Loucy (cell line): ENCODE data around the gene CDH20.

Source experiments
- EZH2phosphoT487 ChIP-seq: fragments of 200-600 bp; IDR thresholded peaks from 2 replicates; pipeline ENCODE4 v1.6.1; 2018; ENCODE audit warnings: antibody characterized with exemption, mild to moderate bottlenecking, moderate library complexity, borderline replicate concordance
- TF ChIP-seq, protein P1 (sequence below): fragments of 200-600 bp; sonication (generic); conservative IDR thresholded peaks from 2 replicates; pipeline ENCODE4 v1.5.1; 2014; ENCODE audit warnings: mild to moderate bottlenecking, antibody characterized with exemption, low read length

GRCh38 chr18:61572871-61573270 lies 239.6 kb downstream of the CDH20 start:
- TF ChIP-seq, protein P1, sequence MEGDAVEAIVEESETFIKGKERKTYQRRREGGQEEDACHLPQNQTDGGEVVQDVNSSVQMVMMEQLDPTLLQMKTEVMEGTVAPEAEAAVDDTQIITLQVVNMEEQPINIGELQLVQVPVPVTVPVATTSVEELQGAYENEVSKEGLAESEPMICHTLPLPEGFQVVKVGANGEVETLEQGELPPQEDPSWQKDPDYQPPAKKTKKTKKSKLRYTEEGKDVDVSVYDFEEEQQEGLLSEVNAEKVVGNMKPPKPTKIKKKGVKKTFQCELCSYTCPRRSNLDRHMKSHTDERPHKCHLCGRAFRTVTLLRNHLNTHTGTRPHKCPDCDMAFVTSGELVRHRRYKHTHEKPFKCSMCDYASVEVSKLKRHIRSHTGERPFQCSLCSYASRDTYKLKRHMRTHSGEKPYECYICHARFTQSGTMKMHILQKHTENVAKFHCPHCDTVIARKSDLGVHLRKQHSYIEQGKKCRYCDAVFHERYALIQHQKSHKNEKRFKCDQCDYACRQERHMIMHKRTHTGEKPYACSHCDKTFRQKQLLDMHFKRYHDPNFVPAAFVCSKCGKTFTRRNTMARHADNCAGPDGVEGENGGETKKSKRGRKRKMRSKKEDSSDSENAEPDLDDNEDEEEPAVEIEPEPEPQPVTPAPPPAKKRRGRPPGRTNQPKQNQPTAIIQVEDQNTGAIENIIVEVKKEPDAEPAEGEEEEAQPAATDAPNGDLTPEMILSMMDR, result no peak
- TF ChIP-seq EZH2phosphoT487, result no peak
